Mammary epithelial cell (primary cell): ENCODE results near the gene TRAPPC5.

ENCODE experiments used
- CTCF ChIP-seq, 2 donors: IDR thresholded peaks in 1 of 2; conservative IDR thresholded peaks in 1 of 2; 2 replicates each; pipeline ENCODE4 v1.5.1; 2011 to 2012; ENCODE audit warnings: inconsistent platforms in 2 of 2, low read length in 2 of 2, mild to moderate bottlenecking in 2 of 2, control low read depth in 1 of 2, low read depth in 1 of 2; ENCODE audit not compliant: insufficient read depth in 1 of 2; ENCODE audit errors: extremely low read depth in 1 of 2
- EZH2 ChIP-seq: IDR thresholded peaks from 2 replicates; pipeline ENCODE4 v1.6.1; 2012; ENCODE audit warnings: low read length, inconsistent platforms, borderline replicate concordance

GRCh38 chr19:7710616-7711015, 30.0 kb downstream of the TRAPPC5 start:
- TF ChIP-seq CTCF (conservative IDR thresholded peaks at IDR 0.05 in 1 of 2, IDR thresholded peaks at IDR 0.05 in 1 of 2; ENCODE audit: extremely low read depth in 1 of 2, insufficient read depth in 1 of 2, low read depth in 1 of 2, low read length in 2 of 2): no peak
- TF ChIP-seq EZH2: no peak
